GM12892 (cell line): ENCODE measurements around the gene LDLRAD4.

Source experiments
- POLR2A ChIP-seq: IDR thresholded peaks from 2 replicates; pipeline ENCODE4 v1.6.1; 2011; ENCODE audit warnings: low read depth, low read length, control low read depth
- POLR2AphosphoS5 ChIP-seq: IDR thresholded peaks from 2 replicates; pipeline ENCODE4 v1.6.1; 2011; ENCODE audit warnings: low read depth, low read length, control low read depth
- TAF1 ChIP-seq: IDR thresholded peaks from 2 replicates; pipeline ENCODE4 v1.6.1; 2011; ENCODE audit warnings: low read depth, mild to moderate bottlenecking, control low read depth, low read length, borderline replicate concordance

DNA sequence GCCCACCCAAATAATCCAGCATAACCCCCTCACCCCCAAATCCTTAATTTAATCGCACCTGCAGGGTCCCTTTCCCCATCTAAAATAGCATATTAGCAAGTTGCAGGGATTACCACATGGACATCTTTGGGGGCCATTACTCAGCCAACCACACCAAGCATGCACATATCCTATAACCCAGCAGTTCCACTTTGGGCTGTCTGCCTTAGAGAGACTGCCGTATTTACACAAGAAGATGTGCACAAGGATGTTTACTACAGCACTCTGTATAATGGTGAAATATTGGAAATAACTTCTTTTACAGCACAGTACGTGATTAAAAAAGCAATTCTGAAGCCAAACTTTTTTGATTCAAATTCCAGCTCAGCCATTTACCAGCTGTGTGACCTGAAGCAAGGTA, 17.3 kb upstream of the LDLRAD4 start:
- no peak for TF ChIP-seq POLR2AphosphoS5
- no peak for TF ChIP-seq POLR2A
- no peak for TF ChIP-seq TAF1
